ENCODE results near the gene NKX1-1.

NKX1-1 gene

GRCh38 chr4:1421657-1422056, 15.4 kb upstream of the NKX1-1 start:
- H3K27me3 ChIP-seq (ENCODE audit: control insufficient read depth, low read length), result no peaks in the 10 kb centered on the region

GRCh38 chr4:1419708-1420107, 13.5 kb upstream of the NKX1-1 start:
- Histone ChIP-seq H3K79me2 (ENCODE audit: control insufficient read depth, low read length) (no peaks in the 10 kb centered on the region), H3K4me1 (ENCODE audit: control insufficient read depth, low read length) (no peaks in the 10 kb centered on the region), H3F3A (ENCODE audit: control insufficient read depth, insufficient read depth) (no peaks in the 10 kb centered on the region), H3K4me3 (ENCODE audit: low read length) (no peak overlapping the region), H3K9me2 (replicated peaks; ENCODE audit: control insufficient read depth, low read length) (no peaks in the 10 kb centered on the region), H3K27ac (ENCODE audit: low read depth, low read length) (no peak overlapping the region), H3K36me3 (ENCODE audit: control insufficient read depth, low read length) (no peaks in the 10 kb centered on the region), H4K20me1 (ENCODE audit: control insufficient read depth, insufficient read depth, low read depth, low read length) (no peaks in the 10 kb centered on the region), H3K9me3 (ENCODE audit: control insufficient read depth, insufficient read depth, low read length) (no peaks in the 10 kb centered on the region), H3K27me3 (ENCODE audit: control insufficient read depth, low read length) (no peaks in the 10 kb centered on the region), H3K4me2 (ENCODE audit: low read length) (no peak overlapping the region)
- TF ChIP-seq EZH2phosphoT487 (IDR thresholded peaks at IDR 0.05; ENCODE audit: borderline replicate concordance, low read length), result no peak

More at GRCh38 chr4:1421657-1422056, 15.4 kb upstream of the NKX1-1 start:
- Histone ChIP-seq H3K27ac (ENCODE audit: low read depth, low read length) (no peak overlapping the region), H3K36me3 (ENCODE audit: control insufficient read depth, low read length) (no peaks in the 10 kb centered on the region), H3K4me1 (ENCODE audit: control insufficient read depth, low read length) (no peaks in the 10 kb centered on the region), H3K4me3 (ENCODE audit: low read length) (no peak overlapping the region), H3F3A (ENCODE audit: control insufficient read depth, insufficient read depth) (no peaks in the 10 kb centered on the region), H4K20me1 (ENCODE audit: control insufficient read depth, insufficient read depth, low read depth, low read length) (no peaks in the 10 kb centered on the region), H3K9me2 (replicated peaks; ENCODE audit: control insufficient read depth, low read length) (no peaks in the 10 kb centered on the region), H3K4me2 (ENCODE audit: low read length) (no peak overlapping the region), H3K9me3 (ENCODE audit: control insufficient read depth, insufficient read depth, low read length) (no peaks in the 10 kb centered on the region), H3K79me2 (ENCODE audit: control insufficient read depth, low read length) (no peaks in the 10 kb centered on the region)
- TF ChIP-seq EZH2phosphoT487 (IDR thresholded peaks at IDR 0.05; ENCODE audit: borderline replicate concordance, low read length) (no peak), CTCF (IDR thresholded peaks at IDR 0.05; ENCODE audit: low read depth, low read length, poor library complexity, severe bottlenecking) (no peak)

GRCh38 chr4:1418494-1419285, 12.4 kb upstream of the NKX1-1 start:
- H3K9me3 ChIP-seq (ENCODE audit: control insufficient read depth, insufficient read depth, low read length), result peaks cover 2% of the 10 kb centered on the region; the same call in 1 of the 2 replicates
- H3K4me2 ChIP-seq (ENCODE audit: low read length), result no peak overlapping the region

More at GRCh38 chr4:1418494-1419285, 12.4 kb upstream of the NKX1-1 start:
- no peaks in the 10 kb centered on the region for H3K79me2 ChIP-seq (ENCODE audit: control insufficient read depth, low read length)
- H3K36me3 ChIP-seq (ENCODE audit: control insufficient read depth, low read length), result no peaks in the 10 kb centered on the region
- H3K4me1 ChIP-seq (ENCODE audit: control insufficient read depth, low read length), result no peaks in the 10 kb centered on the region
- H3K4me3 ChIP-seq (ENCODE audit: low read length), result no peak overlapping the region
- no peaks in the 10 kb centered on the region for H3K9me2 ChIP-seq (replicated peaks; ENCODE audit: control insufficient read depth, low read length)
- no peaks in the 10 kb centered on the region for H3F3A ChIP-seq (ENCODE audit: control insufficient read depth, insufficient read depth)
- H4K20me1 ChIP-seq (ENCODE audit: control insufficient read depth, insufficient read depth, low read depth, low read length), result no peaks in the 10 kb centered on the region
- H3K27me3 ChIP-seq (ENCODE audit: control insufficient read depth, low read length), result no peaks in the 10 kb centered on the region
- TF ChIP-seq EZH2phosphoT487 (IDR thresholded peaks at IDR 0.05; ENCODE audit: borderline replicate concordance, low read length) (no peak), CTCF (IDR thresholded peaks at IDR 0.05; ENCODE audit: low read depth, low read length, poor library complexity, severe bottlenecking) (no peak)
- H3K27ac ChIP-seq (ENCODE audit: low read depth, low read length), result no peak overlapping the region
